MCF 10A (cell line): ENCODE measurements around the gene HSPA12B. TPM values are rescaled to one million over a fixed set of nuclear protein-coding genes. Genes with fewer than 3 reads are reported as not detected.

Experiments
- Bru-seq: library from RNA; stranded (reverse); fragments of 400-500 nt; gene quantifications from one replicate; lab custom pipeline; 2021; lab: Mats Ljungman, UMichigan
- BruChase-seq, 2 experiments: library from RNA; stranded (reverse); fragments of 400-500 nt; gene quantifications; one replicate each; lab custom pipeline; 2021; lab: Mats Ljungman, UMichigan
- BruUV-seq: library from RNA; stranded (reverse); fragments of 400-500 nt; replicated peaks from 2 replicates; lab custom pipeline; 2021; lab: Mats Ljungman, UMichigan
- CTCF ChIA-PET: fragments of 300-600 bp; sonication (Branson Sonifier 250); formaldehyde crosslinking; extraction: SDS; loops from one replicate; lab custom pipeline; 2021; ENCODE audit warnings: antibody characterized with exemption, inconsistent platforms; lab: Yijun Ruan, JAX
- POLR2A ChIA-PET: fragments of 300-600, 350-650 bp; sonication (Branson Sonifier 250); formaldehyde crosslinking; extraction: SDS; loops from one replicate; lab custom pipeline; 2020; ENCODE audit warnings: antibody characterized with exemption, inconsistent platforms; lab: Yijun Ruan, JAX
- DNase-seq: peaks from one replicate; pipeline ENCODE4 v3.0.0-alpha.2; 2018; ENCODE audit not compliant: unreplicated experiment
- H3K27ac Mint-ChIP-seq: one replicate; pipeline ENCODE4 v1.8.0; 2022; ENCODE audit warnings: mild to moderate bottlenecking, low read depth, mixed read lengths; ENCODE audit not compliant: unreplicated experiment
- H3K27me3 Mint-ChIP-seq: one replicate; pipeline ENCODE4 v1.8.0; 2022; ENCODE audit warnings: mixed read lengths; ENCODE audit not compliant: insufficient read depth, unreplicated experiment
- H3K36me3 Mint-ChIP-seq: one replicate; pipeline ENCODE4 v1.8.0; 2022; ENCODE audit warnings: mild to moderate bottlenecking, moderate library complexity, mixed read lengths; ENCODE audit not compliant: insufficient read depth, unreplicated experiment
- H3K4me1 Mint-ChIP-seq: one replicate; pipeline ENCODE4 v1.8.0; 2022; ENCODE audit warnings: mixed read lengths; ENCODE audit not compliant: insufficient read depth, unreplicated experiment
- H3K4me3 Mint-ChIP-seq: one replicate; pipeline ENCODE4 v1.8.0; 2022; ENCODE audit warnings: mild to moderate bottlenecking, moderate library complexity, mixed read lengths; ENCODE audit not compliant: unreplicated experiment
- H3K9me3 Mint-ChIP-seq: one replicate; pipeline ENCODE4 v1.8.0; 2022; ENCODE audit warnings: mixed read lengths; ENCODE audit not compliant: unreplicated experiment
- CTCF ChIP-seq: fragments of 200-600 bp; IDR thresholded peaks from one replicate; pipeline ENCODE4 v1.8.0; 2022; ENCODE audit warnings: antibody characterized with exemption, mild to moderate bottlenecking; ENCODE audit not compliant: unreplicated experiment
- intact Hi-C: fragments of 100-400 bp; cut with micrococcal nuclease; formaldehyde crosslinking; loops from 2 replicates; pipeline ENCODE4 v1.14.1; 2022
- long read RNA-seq: library from polyadenylated mRNA; stranded (forward); transcript quantifications from one replicate; pipeline ENCODE4 v2.0.0, GENCODE V29; 2022
- total RNA-seq: library from RNA; stranded (reverse); gene quantifications from 2 replicates; pipeline ENCODE4 v1.2.3, GENCODE V29; 2022

HSPA12B gene
- total RNA-seq = not detected in 2 replicates
- Bru-seq, nascent RNA = not detected
- BruChase-seq, experiment 1, labeled RNA remaining after a 6-hour chase = percentile 3 among the genes with signal in this experiment
- not detected for BruChase-seq, experiment 2, labeled RNA remaining after a 2-hour chase
- long read RNA-seq = 0 reads

- Mint-ChIP-seq H3K36me3 (peaks cover 5% of the 10 kb centered on the region), H3K27ac (no peak within 1 kb of the TSS), H3K9me3 (no peaks in the 10 kb centered on the region), H3K4me1 (peaks cover 23% of the 10 kb centered on the region), H3K4me3 (no peak within 1 kb of the TSS), H3K27me3 (peaks cover 4% of the 10 kb centered on the region)
- ChIA-PET CTCF (interaction anchor here (0.6 to 2.1 kb wide), 4 partner anchors 14 to 42 kb away, joined by 3 to 7 read pairs (median 3); no protein-coding TSS in a partner anchor), POLR2A (no interaction called here)
- DNase-seq = no peak
- intact Hi-C loops = no loop called here
- TF ChIP-seq CTCF = no peak
- no TSS peak for BruUV-seq
Observed at GRCh38 chr20:3732327-3733118, at the start of gene HSPA12B. TSS of gene HSPA12B (plus strand) at chr20:3732685. CDS start at chr20:3738675, 5,990 bp downstream.

- Mint-ChIP-seq H3K36me3 (no peaks in the 10 kb centered on the region), H3K27me3 (no peaks in the 10 kb centered on the region), H3K9me3 (no peaks in the 10 kb centered on the region), H3K4me3 (no peak overlapping the region), H3K4me1 (peaks cover 16% of the 10 kb centered on the region), H3K27ac (no peak overlapping the region)
- POLR2A ChIA-PET = interaction anchor here (0.9 to 1.8 kb wide), 3 partner anchors 12 to 22 kb away, joined by 3 to 5 read pairs (median 5); no protein-coding TSS in a partner anchor
- BruUV-seq = no TSS peak
- TF ChIP-seq CTCF = no peak
- intact Hi-C loops = no loop called here
- no peak for DNase-seq
- CTCF ChIA-PET = interaction anchor here (1.4 to 6.5 kb wide), 4 partner anchors 9 to 33 kb away, joined by 3 to 51 read pairs (median 28); no protein-coding TSS in a partner anchor
Observed at GRCh38 chr20:3685341-3685740, 47.1 kb upstream of the HSPA12B start.

GRCh38 chr20:3686421-3686820 lies 46.1 kb upstream of the HSPA12B start:
- Mint-ChIP-seq H3K4me3 (no peak overlapping the region), H3K27me3 (no peaks in the 10 kb centered on the region), H3K36me3 (no peaks in the 10 kb centered on the region), H3K4me1 (peaks cover 16% of the 10 kb centered on the region), H3K9me3 (no peaks in the 10 kb centered on the region), H3K27ac (no peak overlapping the region)
- BruUV-seq = no TSS peak
- ChIA-PET CTCF (interaction anchor here (0.5 to 6.5 kb wide), 9 partner anchors 10 to 127 kb away, joined by 3 to 51 read pairs (median 5); no protein-coding TSS in a partner anchor), POLR2A (interaction anchor here (0.6 to 1.8 kb wide), 10 partner anchors 10 to 159 kb away, joined by 3 to 6 read pairs (median 4); no protein-coding TSS in a partner anchor)
- no peak for DNase-seq
- TF ChIP-seq CTCF = no peak
- intact Hi-C loops = no loop called here

GRCh38 chr20:3686867-3687321 lies 45.6 kb upstream of the HSPA12B start:
- no peaks in the 10 kb centered on the region for H3K27me3 Mint-ChIP-seq
- peak; percentile 94 for DNase-seq
- no peaks in the 10 kb centered on the region for H3K36me3 Mint-ChIP-seq
- POLR2A ChIA-PET = interaction anchor here (0.6 to 1.8 kb wide), 11 partner anchors 10 to 158 kb away, joined by 3 to 6 read pairs (median 3); no protein-coding TSS in a partner anchor
- no TSS peak for BruUV-seq
- intact Hi-C loops = no loop called here
- H3K27ac Mint-ChIP-seq = no peak overlapping the region
- H3K4me1 Mint-ChIP-seq = peaks cover 16% of the 10 kb centered on the region
- no peak for TF ChIP-seq CTCF
- no peak overlapping the region for H3K4me3 Mint-ChIP-seq
- H3K9me3 Mint-ChIP-seq = no peaks in the 10 kb centered on the region
- CTCF ChIA-PET = interaction anchor here (0.5 to 6.5 kb wide), 11 partner anchors 10 to 126 kb away, joined by 3 to 51 read pairs (median 4); no protein-coding TSS in a partner anchor
